Gastrocnemius medialis (tissue), 4 donors: Measurements from ENCODE around the gene IL21R.

Experiments
- CTCF ChIP-seq, 5 experiments: fragments of 450-650 bp in 3 of 5; fragments of 200-600 bp in 2 of 5; sonication (generic) in 2 of 5; IDR thresholded peaks in 4 of 5; conservative IDR thresholded peaks in 1 of 5; 1 replicate in 4 of 5; 2 replicates in 1 of 5; pipeline ENCODE4 v1.5.1; 2016 to 2019; ENCODE audit warnings: antibody characterized with exemption in 5 of 5, mild to moderate bottlenecking in 3 of 5, moderate library complexity in 3 of 5
- POLR2A ChIP-seq, 2 donors: fragments of 450-650 bp; IDR thresholded peaks; one replicate each; pipeline ENCODE4 v1.6.1; 2017; ENCODE audit warnings: antibody characterized with exemption in 2 of 2, mild to moderate bottlenecking in 2 of 2, moderate library complexity in 2 of 2

- no peak for TF ChIP-seq CTCF (IDR thresholded peaks at IDR 0.05 in 4 of 5, conservative IDR thresholded peaks at IDR 0.05 in 1 of 5)
- TF ChIP-seq POLR2A (IDR thresholded peaks at IDR 0.05): no peak
Measured at GRCh38 chr16:27455700-27456099, 53.7 kb downstream of the IL21R start.
